ENCODE measurements around the gene KCNQ1. TPM values are rescaled to one million over a fixed set of nuclear protein-coding genes. Genes with fewer than 3 reads are reported as not detected.

The KCNQ1 gene
- total RNA-seq, 2 experiments from 2014 or later, result 8.7 to 9.5 TPM

DNA sequence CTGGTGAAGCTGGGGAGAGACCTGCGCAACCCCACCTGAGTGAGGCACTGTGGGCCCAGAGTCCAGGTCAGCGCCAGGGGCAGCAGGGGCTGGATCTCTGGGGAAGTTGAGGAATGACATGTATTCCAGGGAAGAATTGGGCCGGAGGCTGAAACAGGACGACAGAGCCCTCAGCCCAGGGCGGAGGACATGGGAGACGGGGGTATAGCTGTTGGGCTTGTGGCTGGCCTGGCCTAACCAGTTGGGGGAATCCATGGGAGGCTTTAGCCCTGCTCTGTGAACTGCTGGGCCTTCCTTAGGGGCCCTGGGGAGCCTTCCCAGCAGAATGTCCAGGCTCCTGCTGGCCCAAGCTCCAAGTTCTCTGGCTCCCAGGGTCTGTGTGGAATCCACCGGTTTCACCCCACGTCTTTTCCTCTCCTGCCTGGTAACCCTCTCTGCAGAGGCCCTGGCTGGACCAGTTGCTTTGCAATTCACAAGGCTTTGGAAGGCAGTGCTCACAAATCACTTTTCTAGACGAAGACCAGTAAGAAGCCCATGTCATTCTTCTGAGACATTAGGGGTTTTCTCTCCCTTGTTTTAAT lies 305.4 kb downstream of the KCNQ1 start:
- Mint-ChIP-seq H3K27me3 (no peaks in the 10 kb centered on the region), H3K27ac (no peak overlapping the region), H3K4me3 (no peak overlapping the region), H3K36me3 (ENCODE audit: low read depth) (no peaks in the 10 kb centered on the region), H3K9me3 (no peaks in the 10 kb centered on the region), H3K4me1 (ENCODE audit: low read depth) (no peaks in the 10 kb centered on the region)
- DNase-seq, result no peak
- intact Hi-C loops (cut with micrococcal nuclease), result no loop called here
- ATAC-seq, result no peak
- TF ChIP-seq CTCF (IDR thresholded peaks at IDR 0.05), result no peak
- CTCF ChIA-PET, result no interaction called here
- POLR2A ChIA-PET, result no interaction called here

GRCh38 chr11:2750682-2751522 lies 306.1 kb downstream of the KCNQ1 start:
- intact Hi-C loops (cut with micrococcal nuclease), result no loop called here
- Mint-ChIP-seq H3K27me3 (no peaks in the 10 kb centered on the region), H3K36me3 (ENCODE audit: low read depth) (no peaks in the 10 kb centered on the region), H3K27ac (no peak overlapping the region), H3K4me1 (ENCODE audit: low read depth) (no peaks in the 10 kb centered on the region), H3K4me3 (no peak overlapping the region), H3K9me3 (no peaks in the 10 kb centered on the region)
- no peak for ATAC-seq
- ChIA-PET CTCF (interaction anchor here (0.9 kb wide), 1 partner anchor 69 kb away, joined by 3 read pairs; no protein-coding TSS in a partner anchor), POLR2A (no interaction called here)
- TF ChIP-seq CTCF (IDR thresholded peaks at IDR 0.05), result no peak
- no peak for DNase-seq

DNA sequence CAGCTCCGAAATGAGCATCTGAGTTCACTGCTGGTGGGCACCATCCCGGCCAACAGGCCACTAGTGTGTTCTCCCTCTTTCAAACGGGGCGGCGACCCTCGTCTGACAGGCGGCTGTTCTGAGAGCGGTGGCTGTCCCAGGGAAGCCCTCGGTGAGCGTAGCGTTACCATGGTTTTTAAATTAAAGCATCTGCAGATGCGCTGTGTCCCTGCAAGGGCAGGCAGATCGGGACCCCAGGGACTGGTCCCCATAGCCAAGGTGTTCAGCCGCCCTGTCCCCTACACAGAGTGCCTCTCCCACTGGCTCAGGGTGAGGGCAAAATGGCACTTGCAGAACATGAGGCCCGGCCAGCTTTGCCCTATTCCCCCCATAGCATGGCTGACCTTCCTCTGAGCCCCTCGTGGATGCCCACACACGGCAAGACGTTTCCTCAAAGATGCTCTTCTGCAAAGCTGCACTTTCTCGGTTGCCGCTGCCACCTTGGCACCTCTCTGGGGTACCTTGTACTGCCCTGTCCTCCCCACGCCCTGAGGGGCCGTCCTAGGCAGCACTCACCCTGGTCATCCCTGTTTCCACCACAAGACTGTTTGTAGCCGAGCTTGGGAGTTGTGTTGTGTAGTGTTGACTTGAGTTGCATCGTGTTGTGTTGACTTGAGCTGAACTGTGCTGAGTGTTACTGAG lies 306.9 kb downstream of the KCNQ1 start:
- ATAC-seq, result no peak
- ChIA-PET POLR2A (no interaction called here), CTCF (interaction anchor here (0.9 kb wide), 1 partner anchor 70 kb away, joined by 3 read pairs; no protein-coding TSS in a partner anchor)
- Mint-ChIP-seq H3K27me3 (no peaks in the 10 kb centered on the region), H3K27ac (no peak overlapping the region), H3K9me3 (peaks cover 2% of the 10 kb centered on the region), H3K36me3 (ENCODE audit: low read depth) (no peaks in the 10 kb centered on the region), H3K4me3 (no peak overlapping the region), H3K4me1 (ENCODE audit: low read depth) (no peaks in the 10 kb centered on the region)
- no peak for DNase-seq
- intact Hi-C loops (cut with micrococcal nuclease), result no loop called here
- no peak for TF ChIP-seq CTCF (IDR thresholded peaks at IDR 0.05)

- TF ChIP-seq CTCF (IDR thresholded peaks at IDR 0.05), result no peak
- no peaks in the 10 kb centered on the region for H3K27me3 Mint-ChIP-seq
- H3K4me1 Mint-ChIP-seq (ENCODE audit: low read depth), result no peaks in the 10 kb centered on the region
- H3K36me3 Mint-ChIP-seq (ENCODE audit: low read depth), result no peaks in the 10 kb centered on the region
- intact Hi-C loops (cut with micrococcal nuclease), result no loop called here
- no peak overlapping the region for H3K27ac Mint-ChIP-seq
- peaks cover 2% of the 10 kb centered on the region for H3K9me3 Mint-ChIP-seq
- DNase-seq (no peak), ATAC-seq (no peak)
- ChIA-PET POLR2A (no interaction called here), CTCF (no interaction called here)
- no peak overlapping the region for H3K4me3 Mint-ChIP-seq
Observed at GRCh38 chr11:2752204-2752770, 307.5 kb downstream of the KCNQ1 start.

All from activated CD8-positive, alpha-beta T cell treated with anti-CD3 and anti-CD28 coated beads for 36 hours (primary cell).